ENCODE measurements around the gene EYS.
"Not testable (repeated sequence)": the region's sequence is repeated elsewhere in the genome, so short reads cannot be mapped to it uniquely, and the experiment has no call there.

EYS gene

DNA sequence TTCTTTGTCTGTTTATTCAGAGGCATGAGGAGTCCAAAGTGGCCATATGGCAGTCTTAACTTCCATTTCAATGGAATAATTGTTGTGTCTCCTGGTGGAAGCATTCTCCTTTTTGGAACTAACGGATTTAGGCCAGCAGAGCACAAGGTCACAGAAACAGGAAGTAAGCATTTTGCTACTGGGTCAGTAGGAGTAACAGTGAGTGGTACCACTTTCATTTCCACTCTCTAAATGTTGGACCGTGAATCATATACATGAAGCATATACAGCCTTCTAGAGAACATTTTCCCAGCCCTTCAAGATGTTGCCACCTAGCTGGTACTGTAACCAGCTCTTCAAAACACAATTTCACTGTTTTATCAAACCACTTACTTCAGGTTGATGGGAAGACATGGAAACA lies 182.8 kb downstream of the EYS start:
- no peak for DNase-seq
- intact Hi-C loops (cut with DNase I): no loop called here

DNA sequence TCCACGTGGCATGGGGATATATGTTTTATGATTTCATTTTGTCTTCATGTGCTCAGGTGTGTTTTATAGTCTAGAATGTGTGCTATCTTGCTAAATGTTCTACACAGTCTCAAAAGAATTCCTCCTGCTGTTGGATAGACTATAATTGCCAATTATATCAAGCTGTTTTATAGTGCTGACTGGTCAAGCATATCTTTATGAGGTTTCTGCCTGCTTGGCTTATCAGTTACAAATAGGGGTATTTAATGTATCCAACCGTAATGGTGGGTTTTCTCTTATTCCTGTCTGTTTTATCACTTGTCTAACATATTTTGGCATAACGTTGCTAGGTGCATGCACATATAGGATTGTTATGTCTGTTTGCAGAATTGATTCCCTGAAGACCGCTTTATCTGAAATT lies 201.3 kb downstream of the EYS start:
- intact Hi-C loops (cut with DNase I): no loop called here
- no peak for DNase-seq

DNA sequence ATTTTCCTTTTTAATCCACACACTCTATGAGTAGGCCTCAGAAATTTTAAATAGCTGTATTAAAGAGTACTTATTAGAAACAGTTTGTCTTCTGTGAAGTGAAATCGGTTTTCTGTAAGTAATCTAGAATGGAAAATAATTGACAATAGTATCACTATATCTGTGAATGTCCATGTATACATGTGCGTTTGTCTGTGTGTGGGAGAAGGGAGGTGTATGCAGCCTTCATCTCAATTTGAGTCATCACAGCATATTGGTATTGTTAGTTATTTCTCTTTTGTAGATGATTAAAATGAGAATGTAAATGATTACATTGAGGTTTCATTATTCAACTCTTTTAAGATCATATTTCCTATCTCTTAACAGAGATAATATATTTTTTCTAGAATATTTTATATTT lies 206.0 kb downstream of the EYS start:
- no peak for DNase-seq
- intact Hi-C loops (cut with DNase I): no loop called here

DNA sequence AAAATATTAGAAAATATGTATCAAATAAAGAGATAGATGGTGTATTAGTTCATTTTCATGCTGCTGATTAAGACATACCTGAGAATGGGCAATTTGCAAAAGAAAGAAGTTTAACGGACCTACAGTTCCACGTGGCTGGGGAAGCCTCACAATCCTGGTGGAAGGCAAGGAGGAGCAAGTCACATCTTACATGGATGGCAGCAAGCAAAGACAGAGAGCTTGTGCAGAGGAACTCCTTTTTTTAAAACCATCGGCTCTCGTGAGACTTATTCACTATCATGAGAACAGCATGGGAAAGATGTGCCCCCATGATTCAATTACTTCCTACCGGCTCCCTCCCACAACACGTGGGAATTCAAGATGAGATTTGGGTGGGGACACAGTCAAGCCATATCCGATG lies 223.4 kb downstream of the EYS start:
- DNase-seq; intact Hi-C loops (cut with DNase I): not testable (repeated sequence)

DNA sequence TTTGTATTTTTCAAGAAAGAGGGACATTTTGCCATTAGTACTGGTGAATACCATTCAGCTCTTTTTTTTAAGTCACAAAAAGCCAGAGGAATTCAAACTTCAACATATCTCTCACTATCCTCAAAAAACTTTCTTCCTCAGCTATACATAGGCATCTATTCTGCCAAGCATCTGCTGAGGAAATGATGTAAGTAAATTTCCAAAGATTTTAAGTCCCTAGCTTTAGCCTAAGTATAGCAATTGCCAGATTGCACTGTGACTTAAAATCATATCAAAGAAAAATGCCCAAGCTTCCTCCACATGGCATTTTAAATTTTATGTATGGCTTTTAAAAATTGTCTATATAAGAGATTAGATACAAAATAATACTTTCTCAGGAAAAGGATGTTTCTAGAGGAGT lies 237.4 kb downstream of the EYS start:
- intact Hi-C loops (cut with DNase I): no loop called here
- no peak for DNase-seq

DNA sequence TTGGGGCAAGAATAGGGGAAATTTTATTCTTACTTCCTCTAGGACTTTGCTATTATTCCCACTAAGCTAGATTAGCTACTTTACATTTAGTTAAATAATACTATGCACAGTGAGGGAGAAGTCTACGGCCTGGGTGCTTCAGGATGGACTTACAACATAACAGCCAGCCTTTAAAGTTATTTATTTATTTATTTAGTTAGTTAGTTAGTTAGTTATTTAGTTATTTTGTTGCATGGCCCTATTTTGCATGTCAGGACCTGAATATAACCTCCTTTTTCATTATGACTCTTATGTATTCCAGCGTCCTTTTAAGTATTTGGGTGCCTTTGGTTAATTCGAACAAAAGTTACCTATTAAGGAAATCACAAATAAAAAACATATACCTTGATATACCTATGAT lies 238.7 kb downstream of the EYS start:
- intact Hi-C loops (cut with DNase I): no loop called here
- no peak for DNase-seq

DNA sequence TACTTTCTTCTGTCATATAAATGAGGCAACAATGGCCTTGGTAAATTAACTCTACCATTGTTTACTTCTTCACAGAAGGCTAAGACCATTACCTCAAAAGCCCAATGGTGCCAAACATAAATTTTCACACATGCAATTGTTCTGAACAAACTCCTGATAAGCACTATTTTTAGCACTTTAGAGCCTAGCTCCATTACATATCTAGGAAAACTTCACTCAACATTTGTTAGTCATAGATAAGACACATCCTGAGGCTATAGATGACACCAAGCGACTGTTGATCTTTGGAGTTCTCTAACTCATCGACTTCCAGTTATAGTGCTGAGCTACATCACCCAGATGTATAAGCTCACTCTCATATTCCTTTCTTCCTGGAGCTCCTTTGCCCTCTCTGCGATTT lies 245.9 kb downstream of the EYS start:
- intact Hi-C loops (cut with DNase I): no loop called here
- DNase-seq: no peak

DNA sequence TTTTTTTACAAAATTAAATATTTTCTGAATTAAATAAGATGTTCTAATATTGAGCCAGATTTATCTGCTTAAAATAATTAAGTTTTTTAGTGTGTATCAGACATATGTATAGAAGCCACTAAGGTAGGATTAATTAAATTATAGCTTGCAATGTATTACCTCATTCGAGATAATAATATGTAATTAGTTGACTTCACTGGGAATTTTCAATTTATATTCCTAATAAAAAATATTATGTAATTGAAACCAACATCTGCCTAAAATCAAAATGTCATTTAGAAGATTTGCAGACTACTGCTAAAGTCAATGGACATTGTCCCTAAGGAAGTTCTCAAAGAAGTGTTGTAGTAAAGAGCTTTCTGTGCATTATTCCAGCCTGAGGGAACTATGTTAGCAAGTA lies 254.7 kb downstream of the EYS start:
- no peak for DNase-seq
- intact Hi-C loops (cut with DNase I): no loop called here

DNA sequence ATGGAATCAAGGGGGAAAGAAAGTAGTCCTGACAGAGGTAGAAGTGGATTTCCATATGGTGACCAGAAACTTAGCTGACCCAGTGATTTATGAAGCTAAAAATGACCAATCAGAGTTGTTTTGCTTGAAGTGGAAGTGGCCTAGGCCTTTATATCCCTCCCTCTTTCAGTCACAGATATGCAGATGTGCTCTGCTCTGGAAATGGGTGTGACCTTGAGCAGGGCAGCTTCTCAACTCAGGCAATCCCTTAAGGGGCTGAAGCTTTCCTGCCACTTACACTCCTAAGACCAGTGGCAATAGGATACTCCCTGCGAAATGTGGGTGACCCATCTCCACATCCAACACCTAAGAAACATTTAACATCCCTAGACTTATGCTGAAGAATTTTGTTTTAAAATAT lies 256.6 kb downstream of the EYS start:
- no peak for DNase-seq
- intact Hi-C loops (cut with DNase I): no loop called here

DNA sequence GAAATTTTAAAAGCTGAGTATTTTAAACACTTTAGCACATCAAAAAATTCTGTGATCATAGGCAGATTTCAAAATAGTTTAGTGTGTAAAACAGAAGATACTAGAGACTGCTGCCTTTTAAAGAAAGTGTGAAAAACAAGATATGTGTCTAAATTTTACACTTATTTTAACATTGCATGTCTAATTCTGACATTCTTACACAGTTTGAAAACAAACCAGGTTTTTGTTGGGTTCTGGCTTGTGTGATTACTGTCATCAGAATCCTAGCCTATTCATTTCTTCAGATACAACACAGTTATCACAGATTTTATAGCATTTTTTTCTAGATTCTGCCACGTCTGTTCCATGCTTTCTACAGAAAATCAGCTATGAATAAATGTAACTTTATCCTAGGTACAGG lies 257.1 kb downstream of the EYS start:
- intact Hi-C loops (cut with DNase I): no loop called here
- no peak for DNase-seq

DNA sequence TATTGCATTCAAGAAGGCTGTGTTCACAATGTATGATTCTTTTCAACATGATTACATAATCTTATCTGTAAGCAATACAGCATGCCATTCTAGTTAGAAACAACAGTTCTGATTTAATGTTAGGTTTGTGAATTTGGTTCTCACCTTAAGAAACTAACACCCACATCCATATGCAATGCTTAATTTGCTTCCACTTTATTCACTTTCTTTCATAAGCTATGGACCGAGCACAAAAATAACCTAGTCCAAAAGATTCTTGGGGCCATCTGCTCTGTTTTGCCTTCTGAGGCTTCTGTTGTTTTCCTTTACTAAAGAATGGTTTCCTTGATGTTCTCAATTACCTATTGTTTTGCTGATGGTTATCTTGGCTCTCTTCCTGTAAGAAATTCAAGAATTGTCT lies 258.2 kb downstream of the EYS start:
- intact Hi-C loops (cut with DNase I): no loop called here
- peak in 1 of 42 donors; percentile 18 for DNase-seq

DNA sequence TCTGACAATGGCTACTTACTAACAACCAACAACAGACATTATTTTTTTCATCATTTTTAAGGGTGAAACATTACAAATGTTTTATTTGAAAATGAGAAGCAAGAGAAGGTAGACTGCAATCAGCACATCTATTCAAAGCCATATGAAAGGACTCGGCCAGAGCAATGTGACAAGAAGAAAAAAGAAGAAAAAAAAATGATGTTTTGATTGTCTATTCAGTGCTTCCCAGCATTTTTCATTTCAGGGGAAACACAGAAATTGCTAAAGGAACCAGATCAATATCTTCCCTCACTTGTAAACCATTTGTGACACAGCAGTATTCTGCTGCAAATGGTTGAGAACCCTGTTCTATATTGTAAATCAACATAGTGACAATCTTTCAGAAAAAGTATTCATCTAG lies 270.7 kb downstream of the EYS start:
- intact Hi-C loops (cut with DNase I): no loop called here
- no peak for DNase-seq

DNA sequence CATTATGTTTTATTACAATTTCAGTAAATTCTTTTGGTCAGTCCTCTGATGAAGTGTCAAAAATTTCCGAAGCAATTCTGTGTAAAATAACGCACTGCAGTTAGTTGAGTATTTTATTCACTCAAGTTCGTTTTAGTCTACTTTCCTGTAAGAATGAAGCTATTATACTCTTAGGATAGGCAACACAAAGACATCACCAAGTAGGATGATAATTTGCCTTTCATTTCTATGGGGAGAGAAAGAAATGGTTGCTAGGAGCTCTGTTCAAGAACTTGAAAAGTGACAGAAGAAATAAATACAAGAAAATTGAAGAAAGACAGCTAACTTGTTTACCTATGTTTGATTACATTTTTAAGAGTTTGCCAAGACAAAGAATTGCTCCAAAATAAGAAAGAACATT lies 290.4 kb downstream of the EYS start:
- no peak for DNase-seq
- intact Hi-C loops (cut with DNase I): no loop called here

DNA sequence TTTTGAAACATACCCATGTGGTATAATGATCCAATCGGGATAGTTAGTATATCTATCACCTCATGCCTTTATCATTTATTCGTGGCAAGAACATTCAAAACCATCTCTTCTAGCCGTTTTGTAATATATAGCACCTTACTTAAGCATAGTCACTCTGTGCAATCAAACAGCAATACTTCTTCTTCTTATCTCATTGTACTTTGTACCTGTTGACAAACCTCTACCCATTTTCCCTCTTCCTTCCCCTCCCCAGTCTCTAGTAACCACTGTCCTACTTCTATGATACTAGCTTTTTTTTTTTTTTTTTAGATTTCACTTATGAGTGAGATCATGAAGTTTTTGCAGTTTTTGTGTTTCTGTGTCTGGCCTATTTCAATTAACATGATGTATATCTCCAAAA lies 296.7 kb downstream of the EYS start:
- intact Hi-C loops (cut with DNase I): no loop called here
- DNase-seq: no peak

DNA sequence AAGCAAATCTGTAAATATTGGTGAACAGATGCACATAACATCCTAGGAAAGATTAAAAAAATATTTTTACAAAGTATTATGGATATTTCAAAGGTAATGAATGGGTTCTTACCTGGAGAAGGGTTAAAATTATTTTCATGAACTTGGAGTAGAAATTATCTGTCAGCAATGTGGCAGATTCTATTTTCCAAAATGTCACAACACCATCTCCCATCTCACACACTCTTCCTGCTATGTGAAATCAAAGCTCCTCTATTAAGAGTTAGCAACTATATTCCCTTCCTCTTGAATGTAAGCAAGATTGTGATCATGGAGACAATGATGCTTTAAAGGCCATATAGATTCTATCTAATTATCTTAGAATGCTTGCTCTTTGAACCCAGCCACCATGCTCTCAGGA lies 304.5 kb downstream of the EYS start:
- no peak for DNase-seq
- intact Hi-C loops (cut with DNase I): no loop called here

DNA sequence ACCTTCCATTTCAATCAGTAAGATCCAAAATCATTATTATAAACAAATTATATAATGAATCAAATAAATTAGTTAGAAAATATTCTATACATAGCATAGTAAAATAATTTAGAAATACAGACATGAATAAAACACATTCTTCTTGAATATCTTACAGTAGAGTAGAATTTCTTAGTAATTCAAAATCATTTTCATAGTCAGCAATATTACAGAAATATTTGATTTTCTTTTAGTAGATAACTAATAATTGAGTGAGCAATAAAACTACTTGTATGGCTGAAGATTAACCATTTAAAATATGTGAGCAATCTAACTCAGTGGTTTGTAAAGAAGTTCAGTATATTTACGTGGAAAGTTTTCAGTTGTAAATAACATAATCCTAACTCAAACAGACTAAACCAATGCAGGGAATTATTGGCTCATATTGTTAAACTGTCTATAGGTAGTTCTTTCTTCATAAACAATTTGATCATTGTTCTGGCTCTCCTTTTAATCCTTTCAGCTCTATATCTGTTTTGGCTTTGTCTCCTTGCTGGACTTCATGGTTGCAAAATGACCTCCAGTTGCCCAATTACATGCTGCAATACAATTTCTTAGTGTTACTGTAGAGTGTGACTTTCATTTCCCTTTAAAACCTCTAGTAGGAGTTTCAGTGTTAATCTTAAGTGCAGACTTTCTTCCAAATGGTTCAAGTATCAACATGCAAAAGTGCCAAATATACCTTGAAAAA lies 307.5 kb downstream of the EYS start:
- DNase-seq: no peak
- intact Hi-C loops (cut with DNase I): no loop called here

DNA sequence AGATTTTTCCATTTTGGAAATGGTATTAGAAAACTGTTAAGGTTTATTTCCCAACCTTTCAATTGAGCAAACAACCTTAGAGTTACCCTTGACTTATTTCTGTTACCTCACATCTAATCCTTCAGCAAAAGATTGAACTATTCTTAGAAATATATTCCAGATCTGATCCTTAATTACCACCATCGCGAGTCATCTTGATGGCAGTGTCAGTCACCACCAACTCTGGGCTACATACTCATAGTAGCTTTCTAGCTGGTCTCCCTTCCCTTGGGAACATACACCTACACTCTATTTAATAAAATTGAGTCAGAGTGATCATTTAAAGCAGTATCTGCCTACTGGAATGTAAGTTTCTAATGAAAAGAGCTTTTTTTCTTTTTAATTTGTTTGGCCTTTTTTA lies 308.2 kb downstream of the EYS start:
- peak in 24 of 42 donors; percentile 1 to 80 (median 29) for DNase-seq
- intact Hi-C loops (cut with DNase I): no loop called here

DNA sequence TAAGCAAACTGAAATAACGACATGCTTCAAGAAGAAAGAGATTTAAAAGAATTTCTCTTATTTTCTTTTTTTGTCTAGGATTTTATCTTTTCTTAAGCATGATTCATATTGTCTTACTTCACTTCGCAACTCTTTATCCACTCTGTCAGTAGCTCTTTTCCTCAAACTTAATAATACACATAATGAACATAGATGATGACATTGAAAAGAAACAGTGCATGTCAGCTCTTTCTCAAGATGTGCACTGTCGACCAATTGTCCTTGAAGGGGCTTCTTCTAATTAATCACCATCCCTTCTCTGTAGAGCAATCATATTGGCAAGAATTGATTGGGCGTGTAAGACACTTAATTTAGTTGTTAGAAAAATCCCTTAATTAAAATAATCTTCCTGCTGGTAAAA lies 356.5 kb downstream of the EYS start:
- no peak for DNase-seq
- intact Hi-C loops (cut with DNase I): no loop called here

DNA sequence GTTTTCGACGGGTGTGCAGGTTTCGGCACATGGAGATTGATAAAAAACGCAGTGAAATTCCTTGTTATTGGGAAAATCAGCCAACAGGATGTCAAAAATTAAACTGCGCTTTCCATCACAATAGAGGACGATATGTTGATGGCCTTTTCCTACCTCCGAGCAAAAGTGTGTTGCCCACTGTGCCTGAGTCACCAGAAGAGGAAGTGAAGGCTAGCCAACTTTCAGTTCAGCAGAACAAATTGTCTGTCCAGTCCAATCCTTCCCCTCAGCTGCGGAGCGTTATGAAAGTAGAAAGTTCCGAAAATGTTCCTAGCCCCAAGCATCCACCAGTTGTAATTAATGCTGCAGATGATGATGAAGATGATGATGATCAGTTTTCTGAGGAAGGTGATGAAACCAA lies 404.4 kb downstream of the EYS start:
- DNase-seq; intact Hi-C loops (cut with DNase I): not testable (repeated sequence)

DNA sequence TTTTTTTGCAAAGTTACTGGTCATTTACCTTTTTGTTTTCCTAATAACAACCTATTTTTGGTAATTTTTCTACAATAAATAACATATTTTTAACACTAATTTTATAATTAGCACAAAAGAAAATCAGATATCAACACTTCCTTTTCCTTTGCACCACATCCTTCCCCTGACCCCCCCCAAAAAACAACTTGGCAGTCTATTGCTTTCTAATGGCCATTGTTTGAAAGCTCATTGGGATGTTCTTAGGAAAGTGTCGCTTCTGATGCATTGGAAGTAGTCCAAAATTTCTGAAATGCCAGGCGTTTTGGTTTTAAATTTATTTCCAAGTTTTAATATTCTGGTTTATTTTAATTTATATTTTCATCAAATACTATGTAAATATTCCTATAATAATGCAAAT lies 407.8 kb downstream of the EYS start:
- intact Hi-C loops (cut with DNase I): no loop called here
- no peak for DNase-seq

DNA sequence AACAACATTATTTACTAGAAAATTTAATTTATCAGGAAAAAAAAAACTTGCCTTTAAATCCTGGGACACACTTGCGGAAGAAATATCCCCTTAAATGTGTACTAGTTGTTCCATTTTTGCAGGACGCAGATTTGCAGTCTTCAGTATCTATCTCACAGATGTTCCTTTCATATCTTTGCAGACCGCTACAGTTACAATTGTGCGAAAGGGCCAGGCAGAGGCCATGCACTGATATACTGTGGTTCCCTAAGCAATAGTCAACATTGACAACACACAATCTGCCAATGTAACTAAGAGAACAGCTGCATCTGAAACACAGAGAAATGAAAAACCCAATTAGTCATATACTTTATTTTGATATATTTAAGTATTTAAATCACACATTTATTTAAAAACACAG lies 411.2 kb downstream of the EYS start:
- peak in 1 of 42 donors; percentile 3 for DNase-seq
- intact Hi-C loops (cut with DNase I): no loop called here

DNA sequence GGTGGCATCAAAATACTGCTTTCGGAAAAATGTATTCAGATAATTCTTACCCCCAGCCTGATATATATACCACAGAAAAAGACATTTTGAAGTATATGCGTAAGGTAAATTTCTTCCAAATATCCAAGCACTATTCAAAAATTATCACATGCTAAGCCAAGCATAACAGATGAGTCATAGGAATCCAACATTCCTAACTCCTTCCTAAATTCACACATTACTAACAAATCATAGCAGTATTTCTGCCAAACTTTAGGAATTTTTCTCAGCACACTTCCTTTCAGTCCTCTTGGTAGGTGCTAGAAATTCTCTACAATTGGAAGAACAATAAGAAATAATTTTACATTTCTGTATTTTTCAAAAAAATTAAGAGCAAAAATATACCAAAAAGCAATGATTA lies 417.5 kb downstream of the EYS start:
- intact Hi-C loops (cut with DNase I): no loop called here
- DNase-seq: no peak

Data from head of caudate nucleus (tissue), 42 donors.